CD14-positive monocyte (primary cell): ENCODE results near the gene STBD1. TPM values are rescaled to one million over a fixed set of nuclear protein-coding genes. Genes with fewer than 3 reads are reported as not detected.
"Not testable (repeated sequence)": the region's sequence is repeated elsewhere in the genome, so short reads cannot be mapped to it uniquely, and the experiment has no call there.

Source experiments
- DNase-seq, 3 donors: peaks; one replicate each; pipeline ENCODE4 v3.0.0-alpha.2; 2011 to 2022
- H2AFZ ChIP-seq: 2 replicates; pipeline ENCODE4 v1.6.0; 2012; ENCODE audit warnings: mild to moderate bottlenecking, low read depth, low read length, inconsistent platforms; ENCODE audit not compliant: insufficient read depth, poor library complexity, severe bottlenecking
- H3K27ac ChIP-seq, 2 donors: 1 replicate in 1 of 2; 2 replicates in 1 of 2; pipeline ENCODE4 v1.5.1; 2012 to 2013; ENCODE audit warnings: low read length in 2 of 2, control low read depth in 1 of 2, inconsistent platforms in 1 of 2, low read depth in 1 of 2, mild to moderate bottlenecking in 1 of 2
- H3K27me3 ChIP-seq, 2 donors: one replicate each; pipeline versions ENCODE4 v1.6.0 to v1.6.1; 2011 to 2013; ENCODE audit warnings: low read length in 2 of 2; ENCODE audit not compliant: control insufficient read depth in 2 of 2, insufficient read depth in 2 of 2
- H3K36me3 ChIP-seq, 2 donors: replicated peaks in 1 of 2; 1 replicate in 1 of 2; 2 replicates in 1 of 2; pipeline versions ENCODE4 v1.5.1 to v1.6.1; 2012 to 2013; ENCODE audit warnings: low read length in 2 of 2, control low read depth in 1 of 2, inconsistent platforms in 1 of 2, mild to moderate bottlenecking in 1 of 2; ENCODE audit not compliant: insufficient read depth in 2 of 2, control insufficient read depth in 1 of 2
- H3K4me1 ChIP-seq, 2 donors: 1 replicate in 1 of 2; 2 replicates in 1 of 2; pipeline versions ENCODE4 v1.5.1 to v1.6.1; 2012 to 2013; ENCODE audit warnings: low read length in 2 of 2, control low read depth in 1 of 2, inconsistent platforms in 1 of 2, mild to moderate bottlenecking in 1 of 2, moderate library complexity in 1 of 2; ENCODE audit not compliant: insufficient read depth in 2 of 2, control insufficient read depth in 1 of 2
- H3K4me2 ChIP-seq: replicated peaks from 2 replicates; pipeline ENCODE3; 2012; ENCODE audit warnings: low read length, moderate library complexity, mild to moderate bottlenecking; ENCODE audit not compliant: poor library complexity, severe bottlenecking; ENCODE audit errors: extremely low read depth
- H3K4me3 ChIP-seq, 3 experiments: fragments of 200-600 bp in 1 of 3; sonication (generic) in 1 of 3; replicated peaks in 1 of 3; 1 replicate in 2 of 3; 2 replicates in 1 of 3; pipeline ENCODE4 v1.5.1; 2011 to 2013; ENCODE audit warnings: low read length in 3 of 3, mild to moderate bottlenecking in 3 of 3, control low read depth in 2 of 3, low read depth in 2 of 3, inconsistent platforms in 1 of 3, moderate library complexity in 1 of 3
- H3K79me2 ChIP-seq: 2 replicates; pipeline ENCODE4 v1.6.0; 2012; ENCODE audit warnings: mild to moderate bottlenecking, control low read depth, inconsistent platforms, low read length, moderate library complexity; ENCODE audit not compliant: insufficient read depth
- H3K9ac ChIP-seq: 2 replicates; pipeline ENCODE4 v1.6.0; 2017; ENCODE audit warnings: low read length, mild to moderate bottlenecking; ENCODE audit not compliant: insufficient read depth, poor library complexity, severe bottlenecking
- H3K9me3 ChIP-seq, 2 donors: replicated peaks in 1 of 2; 1 replicate in 1 of 2; 2 replicates in 1 of 2; pipeline versions ENCODE4 v1.5.1 to v1.6.1; 2012 to 2013; ENCODE audit warnings: low read length in 2 of 2, control low read depth in 1 of 2; ENCODE audit not compliant: control insufficient read depth in 1 of 2, insufficient read depth in 1 of 2
- H4K20me1 ChIP-seq: 2 replicates; pipeline ENCODE4 v1.6.0; 2012; ENCODE audit warnings: mild to moderate bottlenecking, low read length, control low read depth, moderate library complexity; ENCODE audit not compliant: insufficient read depth
- H3K27ac Mint-ChIP-seq, 7 donors: one replicate each; pipeline ENCODE4 v1.8.0; 2020; ENCODE audit warnings: mild to moderate bottlenecking in 7 of 7, mixed read lengths in 7 of 7, moderate library complexity in 6 of 7, inconsistent platforms in 2 of 7
- H3K27me3 Mint-ChIP-seq, 3 donors: one replicate each; pipeline ENCODE4 v1.8.0; 2021 to 2022; ENCODE audit warnings: low read depth in 3 of 3, mild to moderate bottlenecking in 3 of 3, mixed read lengths in 3 of 3, moderate library complexity in 3 of 3, inconsistent platforms in 1 of 3
- H3K36me3 Mint-ChIP-seq, 2 donors: one replicate each; pipeline ENCODE4 v1.8.0; 2020; ENCODE audit warnings: mixed read lengths in 2 of 2, inconsistent platforms in 1 of 2, mild to moderate bottlenecking in 1 of 2
- H3K4me1 Mint-ChIP-seq: one replicate; pipeline ENCODE4 v1.8.0; 2020; ENCODE audit warnings: mild to moderate bottlenecking, mixed read lengths
- H3K4me3 Mint-ChIP-seq, 2 donors: one replicate each; pipeline ENCODE4 v1.8.0; 2020; ENCODE audit warnings: mild to moderate bottlenecking in 2 of 2, mixed read lengths in 2 of 2, moderate library complexity in 1 of 2
- H3K9me3 Mint-ChIP-seq, 7 donors: one replicate each; pipeline ENCODE4 v1.8.0; 2020 to 2022; ENCODE audit warnings: mixed read lengths in 7 of 7, mild to moderate bottlenecking in 6 of 7, moderate library complexity in 6 of 7, inconsistent platforms in 2 of 7
- CTCF ChIP-seq: fragments of 200-600 bp; IDR thresholded peaks from one replicate; pipeline ENCODE4 v1.8.0; 2022; ENCODE audit warnings: antibody characterized with exemption, mild to moderate bottlenecking
- WGBS: methylation state at CpG from one replicate; pipeline ENCODE4 v1.1.5; 2013; ENCODE audit warnings: missing lambda C conversion rate; ENCODE audit not compliant: insufficient coverage; 5-methylcytosine and 5-hydroxymethylcytosine counted together
- intact Hi-C, 2 donors: fragments of 100-400 bp; cut with micrococcal nuclease; formaldehyde crosslinking; loops; one replicate each; pipeline versions ENCODE4 v1.15.0 to v1.15.1; 2023
- polyA plus RNA-seq, 3 donors: library from polyadenylated mRNA; depleted of rRNA in 1 of 3; unstranded in 2 of 3; stranded (reverse) in 1 of 3; fragments of 300-500 nt in 2 of 3; fragments of >200 nt in 1 of 3; fragmentation: Illumina TruSeq in 2 of 3; gene quantifications; 1 replicate in 2 of 3; 2 replicates in 1 of 3; pipeline ENCODE4 v1.2.3, GENCODE V29; 2012 to 2021
- small RNA-seq: library from RNA; depleted of rRNA; stranded (forward); fragments of <200 nt; gene quantifications from one replicate; pipeline ENCODE3, GENCODE V24; 2012; ENCODE audit warnings: low read depth; ENCODE audit not compliant: insufficient read length

Gene STBD1
- polyA plus RNA-seq, 3 donors, result 0.53 to 1.5 (median 1.2) TPM

DNA sequence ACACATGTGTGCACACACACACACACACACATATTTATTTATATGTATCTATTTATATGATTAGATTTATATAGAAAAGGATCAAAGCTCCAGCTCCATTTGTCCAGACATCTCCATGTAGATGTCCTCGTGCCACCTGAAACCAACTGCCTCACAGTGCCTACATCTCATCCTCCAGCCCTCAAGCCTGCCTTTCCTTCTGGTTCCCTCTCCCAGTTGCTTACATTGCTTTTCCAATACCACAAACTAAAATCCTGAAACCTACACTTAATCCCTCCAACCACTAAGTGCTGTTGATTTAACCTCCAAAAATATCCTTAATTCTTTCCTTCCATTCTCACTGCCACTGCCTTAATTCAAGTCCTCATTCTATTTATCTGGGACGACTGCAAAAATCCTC lies 51.4 kb downstream of the STBD1 start:
- H3K79me2 ChIP-seq, result no peaks in the 10 kb centered on the region
- 67% methylated on average over 2 of the region's 2 CpGs for WGBS
- peaks cover 0 to 1% (median 1%) of the 10 kb centered on the region in 3 donors for H3K27me3 Mint-ChIP-seq
- no peak for DNase-seq
- no peaks in the 10 kb centered on the region for H3K27me3 ChIP-seq
- no peaks in the 10 kb centered on the region for H3K36me3 Mint-ChIP-seq
- no peak for TF ChIP-seq CTCF
- H4K20me1 ChIP-seq, result no peaks in the 10 kb centered on the region
- H3K9me3 ChIP-seq, result peaks cover 12 to 13% of the 10 kb centered on the region in 2 donors
- no peak overlapping the region for H3K4me3 ChIP-seq
- no peak overlapping the region for H3K27ac ChIP-seq
- H2AFZ ChIP-seq, result no peak overlapping the region
- H3K4me3 Mint-ChIP-seq, result no peak overlapping the region
- no peak overlapping the region for H3K27ac Mint-ChIP-seq
- no peak overlapping the region for H3K4me2 ChIP-seq
- intact Hi-C loops, result no loop called here
- H3K4me1 Mint-ChIP-seq, result no peaks in the 10 kb centered on the region
- H3K36me3 ChIP-seq, result no peaks in the 10 kb centered on the region
- peaks cover 8 to 25% (median 22%) of the 10 kb centered on the region in 7 donors for H3K9me3 Mint-ChIP-seq
- H3K9ac ChIP-seq, result no peak overlapping the region
- H3K4me1 ChIP-seq, result no peaks in the 10 kb centered on the region

DNA sequence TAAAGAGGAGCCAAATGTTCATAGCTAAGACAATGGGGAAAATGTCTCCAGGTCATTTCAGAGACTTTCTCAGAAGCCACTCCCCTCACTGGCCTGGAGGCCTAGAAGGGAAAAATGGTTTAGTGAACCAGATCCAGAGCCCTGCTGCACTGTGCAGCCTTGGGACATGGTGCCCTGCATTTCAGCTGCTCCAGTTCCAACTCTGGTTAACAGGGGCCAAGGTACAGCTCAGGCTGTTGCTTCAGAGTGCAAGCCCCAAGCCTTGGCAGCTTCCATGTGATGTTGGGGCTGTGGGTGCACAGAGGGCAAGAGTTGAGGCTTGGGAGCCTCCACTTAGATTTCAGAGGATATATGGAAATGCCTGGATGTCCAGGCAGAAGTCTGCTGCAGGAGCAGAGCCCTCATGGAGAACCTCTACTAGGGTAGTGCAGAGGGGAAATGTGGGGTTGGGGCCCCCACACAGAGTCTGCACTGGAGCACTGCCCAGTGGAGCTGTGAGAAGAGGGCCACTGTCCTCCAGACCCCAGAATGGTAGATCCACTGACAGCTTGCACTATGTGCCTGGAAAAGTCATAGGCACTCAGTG lies 53.4 kb downstream of the STBD1 start:
- H3K27ac Mint-ChIP-seq, H3K4me1 ChIP-seq, H3K4me3 Mint-ChIP-seq, H3K27me3 ChIP-seq, intact Hi-C loops, H4K20me1 ChIP-seq, H3K9ac ChIP-seq, DNase-seq, H3K36me3 ChIP-seq, H3K27ac ChIP-seq, H3K4me3 ChIP-seq, H3K79me2 ChIP-seq, H3K27me3 Mint-ChIP-seq, H3K4me2 ChIP-seq, H3K4me1 Mint-ChIP-seq, H3K36me3 Mint-ChIP-seq, H2AFZ ChIP-seq: not testable (repeated sequence)
- H3K9me3 ChIP-seq, result peaks cover 12 to 13% of the 10 kb centered on the region in 2 donors
- peaks cover 8 to 25% (median 22%) of the 10 kb centered on the region in 7 donors for H3K9me3 Mint-ChIP-seq

Small RNA genes lying within 50 kb of the gene (small RNA-seq; reads per million reads assigned to genes)
- gene RNU6-1000P, result not detected

Other genes with a start within 250 kb of the STBD1 start
- gene ART3, start 232.0 kb upstream of the STBD1 start, polyA plus RNA-seq, result not detected
- 10 to 100 TPM; 15.0 to 25.0 (median 16.2) TPM for gene NUP54, start 158.3 kb upstream of the STBD1 start, polyA plus RNA-seq
- 10 to 100 TPM; 36.8 to 73.0 (median 53.5) TPM for gene SCARB2, start 92.9 kb upstream of the STBD1 start, polyA plus RNA-seq
- under 1 TPM in 1 of 3 donors, not detected in 2; 0.31 TPM for gene FAM47E, start 55.0 kb upstream of the STBD1 start, polyA plus RNA-seq
- gene CCDC158, start 114.4 kb downstream of the STBD1 start, polyA plus RNA-seq, result not detected
- not detected for gene SHROOM3, start 128.5 kb downstream of the STBD1 start, polyA plus RNA-seq